ENCODE results near the gene RGS13.

The RGS13 gene

DNA sequence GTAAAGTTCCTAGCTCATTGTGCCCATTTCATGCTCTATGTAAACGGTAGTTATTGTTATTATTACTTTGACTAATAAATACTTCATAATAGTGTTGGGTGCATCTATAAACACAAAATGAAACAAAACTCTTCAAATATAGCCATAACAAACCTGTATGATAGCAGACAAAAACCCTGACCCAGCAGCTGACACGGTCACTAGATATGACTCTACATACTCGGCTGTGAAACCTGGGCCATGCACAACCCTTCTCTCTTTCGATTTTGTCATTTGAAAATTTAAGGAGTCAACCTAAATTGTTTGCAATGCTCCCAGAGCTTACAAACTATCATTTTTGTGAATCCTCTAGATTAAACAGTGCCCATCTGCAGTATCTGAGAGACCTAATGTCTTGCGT is 8.0 kb upstream of the RGS13 start:
- DNase-seq, result no peak

DNA sequence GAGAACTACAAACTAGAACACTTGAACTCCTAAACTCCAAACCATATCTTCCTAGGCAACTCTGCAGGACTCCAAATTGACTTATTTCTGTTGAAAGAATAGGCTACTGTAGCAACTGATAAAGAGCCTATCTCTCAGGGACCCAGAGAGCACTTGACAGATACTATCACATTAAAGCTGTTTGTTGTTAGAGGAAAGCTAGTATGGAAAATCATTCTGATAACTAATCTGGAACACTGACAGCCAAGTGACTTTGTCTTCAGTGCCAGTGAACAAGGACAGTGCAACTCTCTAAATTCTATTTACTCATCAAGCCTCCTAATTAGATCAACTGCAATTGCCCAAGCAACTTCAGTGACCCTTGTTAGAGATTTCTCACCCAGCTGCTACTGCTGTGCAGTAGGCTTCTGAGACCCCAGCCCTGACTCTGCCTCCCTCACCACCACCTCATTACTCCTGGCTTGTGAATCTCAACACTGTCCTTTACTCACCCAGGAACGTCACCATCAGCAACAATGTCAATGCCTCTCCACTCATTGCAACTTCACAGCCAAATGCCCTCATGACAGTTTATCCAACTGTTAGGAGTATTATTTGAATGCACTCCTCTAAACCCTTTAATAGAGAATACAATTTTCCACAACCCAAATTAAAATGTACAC is 7.4 kb upstream of the RGS13 start:
- no peak for DNase-seq

DNA sequence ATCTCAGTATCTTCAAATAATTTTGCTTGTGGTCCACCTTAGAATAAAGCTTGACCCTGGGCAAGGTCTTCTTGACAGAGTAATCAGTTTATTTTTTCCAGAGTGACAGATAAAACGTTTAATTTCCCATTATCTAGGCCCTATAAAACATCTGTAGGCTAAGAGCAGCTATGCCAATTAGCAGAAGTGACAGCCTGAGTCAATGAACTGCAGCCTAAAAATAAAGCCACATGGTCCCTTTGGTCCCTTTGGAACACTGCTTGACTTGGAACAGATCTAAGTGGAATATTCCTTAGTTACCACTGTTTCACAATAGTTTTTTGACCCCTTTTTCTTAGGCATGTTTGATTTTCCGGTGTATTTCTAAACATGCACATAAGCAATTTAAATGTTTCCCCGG is 6.3 kb upstream of the RGS13 start:
- no peak for DNase-seq

DNA sequence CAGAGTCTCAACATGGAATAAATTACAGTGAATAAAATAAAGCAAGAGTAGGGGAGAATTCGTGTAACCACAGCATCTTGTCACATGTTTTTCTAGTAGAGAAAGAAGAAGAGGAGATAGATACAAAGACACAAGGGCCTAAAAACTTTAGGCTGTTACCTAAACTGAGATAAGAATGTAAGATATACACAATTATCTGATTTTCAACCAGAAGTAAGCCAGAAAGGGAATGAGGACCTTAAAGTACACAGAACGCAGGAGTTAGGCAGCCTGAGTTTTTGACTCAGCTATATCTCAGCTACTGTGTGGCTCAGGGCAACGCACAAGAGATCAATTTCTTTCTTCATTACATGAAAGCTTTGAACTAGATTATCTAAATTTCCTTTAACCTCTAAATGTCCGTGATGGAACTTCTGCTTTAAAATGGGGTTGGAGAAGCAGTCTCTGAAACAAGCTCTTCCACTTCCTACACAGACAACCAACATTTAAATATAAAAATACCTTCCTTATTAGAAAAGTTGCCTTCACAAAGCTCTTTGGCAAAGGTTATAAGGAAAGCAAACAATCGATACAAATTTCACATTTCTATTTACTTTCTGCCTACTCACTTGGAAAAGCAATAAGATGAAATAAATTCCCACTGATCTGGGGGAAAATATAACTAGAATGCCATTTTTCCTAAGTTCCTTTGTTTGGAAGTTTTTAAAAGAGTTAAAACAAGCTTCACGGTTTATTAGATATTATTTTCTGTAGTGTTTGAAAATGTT is 5.2 kb upstream of the RGS13 start:
- DNase-seq, result no peak

DNA sequence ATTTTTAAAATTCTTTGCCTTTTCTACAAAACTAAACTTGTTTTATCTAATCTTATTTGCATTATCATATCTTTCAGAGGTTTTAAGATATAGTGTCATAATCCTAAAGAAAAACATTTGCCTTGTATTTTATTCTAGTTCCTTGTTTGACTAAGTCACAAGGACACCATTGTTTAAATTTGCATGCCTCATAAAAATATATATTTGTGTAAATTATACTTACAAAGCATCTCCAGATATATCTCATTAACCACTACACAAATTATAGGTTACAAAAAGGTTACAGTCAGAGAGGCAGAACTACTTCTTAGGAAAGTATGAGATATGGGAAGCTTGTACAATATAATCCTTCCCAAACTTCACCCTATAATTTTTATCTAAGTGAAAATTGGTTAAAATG is 4.2 kb upstream of the RGS13 start:
- DNase-seq, result no peak

DNA sequence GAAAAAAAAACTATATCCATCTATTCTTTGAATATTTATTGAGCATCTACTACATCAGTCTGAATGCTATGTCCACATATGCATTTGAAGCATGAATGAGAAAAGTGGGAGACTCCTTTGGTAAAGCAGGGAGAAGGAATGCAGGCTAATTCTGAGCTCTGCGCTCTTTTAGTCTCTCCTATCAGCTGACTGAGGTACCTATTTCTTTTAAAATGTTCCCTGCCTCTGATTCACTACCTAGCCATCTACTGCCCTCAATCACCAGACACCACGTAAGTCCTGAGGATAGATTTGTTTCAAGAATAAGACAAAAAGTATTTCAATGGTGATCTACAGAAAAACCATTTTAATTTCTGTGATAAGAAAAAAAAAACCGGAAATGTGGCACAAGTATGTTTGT is 3.8 kb upstream of the RGS13 start:
- DNase-seq, result no peak

DNA sequence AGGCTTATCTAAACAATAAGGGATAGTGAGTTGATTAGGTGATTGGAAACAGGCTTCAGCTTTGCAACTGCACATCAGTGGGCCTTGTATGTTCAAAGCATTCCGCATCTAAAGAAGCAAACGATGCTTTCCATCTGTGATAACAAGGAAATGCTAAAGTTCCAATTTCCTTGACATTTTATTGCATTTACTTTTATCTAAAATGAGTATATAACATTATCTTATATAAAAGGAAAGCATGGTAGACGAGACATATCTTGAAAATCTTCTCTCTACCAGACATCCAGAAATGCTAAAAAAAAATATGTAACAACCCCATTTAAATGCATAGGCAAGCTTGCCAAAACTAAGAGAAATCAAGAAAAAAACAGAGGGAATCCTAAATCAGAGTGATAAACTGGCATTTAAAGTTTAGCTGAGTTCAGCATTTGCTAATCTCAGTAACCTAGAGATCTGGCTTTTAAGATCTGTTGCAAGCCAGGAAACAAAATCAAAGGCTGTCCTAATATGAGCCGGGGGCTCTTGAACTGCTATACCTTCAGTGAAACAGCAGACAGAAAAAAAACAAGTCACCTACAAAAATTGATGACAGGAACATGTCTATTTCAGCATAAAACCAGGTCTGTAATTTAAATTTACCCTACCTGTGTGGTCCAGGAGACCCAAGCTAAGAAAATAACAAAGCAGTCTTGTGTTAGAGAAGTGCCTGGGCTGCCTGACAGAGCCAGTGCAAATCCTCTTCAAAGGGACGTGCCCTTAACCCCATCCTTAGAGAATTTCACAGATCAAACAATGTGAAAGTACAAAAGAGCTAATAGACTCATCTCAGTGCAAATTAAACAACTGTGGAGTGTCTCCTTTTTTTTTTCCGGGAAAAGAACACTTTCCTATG is 3.1 kb upstream of the RGS13 start:
- no peak for DNase-seq

DNA sequence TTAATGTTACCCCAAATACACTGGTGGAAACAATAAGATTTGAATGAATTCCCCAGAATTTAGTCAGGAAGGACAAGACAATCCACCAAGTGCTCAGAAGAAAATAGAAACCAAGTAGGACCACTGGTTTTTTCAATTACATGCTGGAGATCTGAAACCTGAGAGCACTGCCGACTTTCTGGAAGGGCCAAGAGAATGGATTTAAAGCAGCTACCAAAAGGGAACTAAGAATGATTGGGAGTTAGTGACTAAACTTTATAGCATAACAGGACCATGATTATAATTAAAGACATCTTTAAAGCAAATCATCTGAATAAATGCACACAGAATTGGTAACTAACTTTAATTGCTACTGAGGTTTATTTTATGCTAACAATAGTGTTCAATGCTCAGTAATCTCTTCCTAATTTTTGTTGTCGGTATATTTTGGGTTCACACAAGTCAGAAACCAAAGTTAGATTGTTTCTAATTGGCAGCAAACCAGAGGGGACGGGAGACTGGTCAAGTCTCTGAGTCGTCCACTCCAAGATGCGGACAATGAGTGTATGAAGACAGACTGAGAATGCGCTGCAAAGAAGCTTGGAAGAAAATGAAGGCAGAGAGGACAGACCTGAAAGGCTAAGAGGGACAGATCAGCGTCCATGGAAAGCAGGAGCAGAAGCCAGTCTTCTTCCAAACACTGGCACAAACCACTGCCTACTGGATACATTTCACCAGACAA is 2.3 kb upstream of the RGS13 start:
- DNase-seq, result no peak

DNA sequence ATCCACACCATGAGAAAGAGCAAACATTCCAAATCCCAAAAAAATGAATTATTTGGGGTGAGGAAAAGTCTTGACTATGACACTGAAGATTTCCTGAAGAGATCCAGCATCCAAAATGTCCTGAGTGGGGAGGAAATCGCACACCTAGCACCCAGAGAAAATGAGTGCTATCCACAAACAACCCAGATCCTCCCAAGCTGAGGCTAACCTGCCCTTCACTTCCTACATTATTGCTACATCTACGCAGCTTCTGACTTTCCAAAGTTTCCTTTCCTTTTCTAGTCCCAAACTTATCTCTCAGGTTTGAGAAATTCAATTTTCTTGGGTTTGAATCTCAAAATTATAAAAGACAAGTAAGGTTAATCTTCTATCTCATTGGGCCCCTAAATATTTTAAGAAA is 906 bp upstream of the RGS13 start:
- no peak for DNase-seq

DNA sequence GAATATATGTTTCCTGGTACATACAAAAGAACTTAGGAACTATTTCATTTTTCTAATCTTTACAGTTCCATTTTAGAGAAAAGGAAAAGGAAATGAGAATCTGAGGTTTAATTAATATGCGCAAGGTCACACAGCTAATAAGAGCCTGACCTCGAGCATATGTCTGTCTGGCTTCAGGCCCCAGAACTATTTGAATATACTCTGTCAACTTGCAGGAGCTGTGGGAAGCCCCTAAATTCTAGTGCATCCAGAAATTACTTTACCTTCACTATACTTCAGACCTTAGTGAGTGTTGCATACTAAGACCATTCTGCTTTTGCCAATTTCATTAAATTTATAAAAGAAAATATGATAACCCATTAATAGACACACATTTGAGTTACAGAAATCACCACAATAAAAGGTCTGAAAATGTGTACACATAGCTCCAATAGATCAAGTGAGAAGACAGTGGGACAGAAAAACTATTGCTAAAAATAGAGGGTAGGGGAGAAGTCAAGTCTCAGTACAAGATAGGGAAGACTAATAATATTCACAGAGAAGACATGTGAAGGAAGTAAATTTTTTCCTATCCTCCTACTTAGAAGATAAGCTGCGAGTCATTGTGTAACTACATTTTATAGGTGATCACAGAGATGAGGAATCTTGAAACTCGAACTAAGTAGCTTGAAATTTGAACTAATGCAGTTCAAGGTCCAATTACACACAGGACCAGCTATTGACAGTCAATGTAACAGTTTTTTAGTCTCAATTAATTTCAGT is 3.8 kb downstream of the RGS13 start:
- no peak for DNase-seq

DNA sequence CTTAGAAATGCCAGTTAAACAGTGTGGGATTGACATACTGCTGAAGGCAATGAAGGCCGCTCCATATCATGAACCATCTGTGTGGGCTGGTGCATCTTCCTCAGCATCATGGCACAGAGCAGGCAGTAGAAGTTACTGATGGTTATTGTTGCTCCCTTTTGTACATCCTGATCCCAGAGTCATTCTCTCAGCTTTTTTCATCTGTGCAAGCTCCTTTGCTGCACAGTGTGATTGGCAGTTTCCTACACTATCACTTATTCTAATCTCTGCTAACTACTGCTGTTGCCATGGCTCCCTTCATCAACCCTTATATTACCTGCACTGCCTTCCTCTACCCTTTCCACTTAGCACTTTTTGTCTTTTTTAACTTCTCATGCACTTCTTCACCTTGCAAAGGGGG is 16.2 kb downstream of the RGS13 start:
- no peak for DNase-seq

DNA sequence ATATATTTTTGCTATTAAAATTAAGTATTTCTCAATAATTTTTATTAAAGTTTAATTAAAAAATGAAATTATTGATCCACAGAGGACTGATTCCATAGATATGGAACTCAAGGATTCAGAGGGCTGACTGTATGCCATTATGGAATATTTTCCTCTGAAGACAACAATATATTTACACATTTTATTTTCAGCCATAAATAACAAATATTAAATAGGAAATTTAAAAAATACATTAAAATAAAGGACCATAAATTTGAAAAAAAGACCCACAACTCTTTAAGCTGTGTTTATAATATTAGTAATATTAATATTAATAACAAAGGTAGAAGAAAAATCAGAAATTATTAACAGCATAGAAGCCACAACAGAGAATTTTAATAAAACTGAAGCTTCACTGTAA is 18.2 kb downstream of the RGS13 start:
- no peak for DNase-seq

DNA sequence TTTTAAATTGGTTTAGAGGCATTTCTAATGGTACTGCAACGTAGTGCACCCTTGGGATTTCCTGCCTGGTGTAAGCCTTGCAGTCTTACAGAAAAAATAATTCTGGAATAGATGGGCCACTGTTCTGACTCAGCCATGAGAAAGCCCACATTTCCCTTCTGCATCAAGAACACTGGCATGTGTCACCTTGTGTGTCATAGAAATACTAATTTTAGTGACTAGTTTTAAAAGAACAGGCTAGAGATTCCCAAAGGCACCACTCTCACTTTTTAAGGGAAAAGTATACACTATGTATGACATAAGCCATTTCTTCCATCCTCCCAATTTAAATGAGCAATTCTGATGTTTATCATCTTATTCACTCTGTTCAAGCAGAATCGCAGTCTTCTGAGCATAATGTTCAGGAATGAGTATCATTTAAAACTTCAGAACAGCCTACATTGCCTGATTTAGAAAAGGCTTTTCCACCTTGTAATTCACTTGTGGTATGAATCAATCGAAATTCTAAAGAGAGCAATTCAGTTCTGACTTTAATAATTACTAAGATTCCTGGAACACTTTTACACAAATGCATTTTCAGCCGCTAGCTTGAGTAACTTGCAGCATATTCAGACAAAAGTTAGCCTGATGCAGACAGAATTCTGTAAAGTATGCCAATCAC is 18.8 kb downstream of the RGS13 start:
- DNase-seq, result no peak

DNA sequence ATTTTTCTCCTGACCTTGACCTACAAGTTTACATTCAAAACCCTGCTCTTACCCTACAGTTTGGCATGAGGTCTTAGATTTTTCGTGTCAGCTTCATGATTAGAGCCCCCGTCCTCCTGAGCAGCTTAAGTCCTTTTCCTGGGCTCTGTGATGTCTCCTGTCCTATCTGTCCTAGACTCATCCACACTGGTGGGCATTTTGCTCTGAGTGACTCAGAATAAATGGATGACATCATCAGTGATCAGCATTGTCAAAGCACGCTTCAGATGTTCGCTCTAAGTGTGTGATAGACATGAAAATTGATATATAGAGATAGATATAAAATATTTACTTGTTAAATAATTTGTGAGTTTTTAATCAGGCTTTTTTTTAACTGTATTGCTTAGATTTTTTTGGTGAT is 21.8 kb downstream of the RGS13 start:
- no peak for DNase-seq

DNA sequence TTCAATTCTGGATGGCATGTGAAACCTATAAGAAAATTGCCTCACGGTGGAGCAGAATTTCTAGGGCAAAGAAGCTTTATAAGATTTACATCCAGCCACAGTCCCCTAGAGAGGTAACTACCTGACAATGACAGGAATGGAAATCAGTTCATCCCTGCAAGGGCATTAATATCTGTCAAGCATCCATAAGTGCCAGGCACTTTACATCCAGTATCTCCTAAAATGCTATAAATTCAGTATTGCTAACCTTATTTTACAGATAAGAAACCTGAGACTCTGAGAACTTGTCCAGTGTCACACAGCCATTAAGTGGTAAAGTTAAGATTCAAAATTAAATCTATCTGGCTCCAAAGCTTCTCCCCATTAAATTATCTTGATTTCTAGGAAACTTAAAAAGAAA is 22.3 kb downstream of the RGS13 start:
- DNase-seq, result no peak

DNA sequence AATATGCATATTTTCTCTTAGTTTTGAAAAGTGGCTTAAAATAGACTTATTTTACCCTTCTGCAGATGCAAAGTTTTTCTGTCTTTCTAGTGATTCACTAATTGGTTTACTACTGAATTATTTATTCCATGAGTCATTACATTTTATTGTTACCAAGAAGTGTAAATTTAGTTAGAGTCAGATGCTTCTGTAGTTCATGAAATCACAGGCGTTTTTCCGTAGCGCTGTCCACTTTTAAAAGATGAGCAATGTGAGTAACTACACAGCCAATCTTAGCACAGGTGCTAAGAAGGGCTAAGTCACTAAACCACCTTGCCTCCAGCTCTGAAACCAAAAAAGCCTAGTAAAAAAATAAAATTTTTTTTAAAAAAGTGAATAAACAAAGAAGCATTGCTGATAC is 24.7 kb downstream of the RGS13 start:
- no peak for DNase-seq

DNA sequence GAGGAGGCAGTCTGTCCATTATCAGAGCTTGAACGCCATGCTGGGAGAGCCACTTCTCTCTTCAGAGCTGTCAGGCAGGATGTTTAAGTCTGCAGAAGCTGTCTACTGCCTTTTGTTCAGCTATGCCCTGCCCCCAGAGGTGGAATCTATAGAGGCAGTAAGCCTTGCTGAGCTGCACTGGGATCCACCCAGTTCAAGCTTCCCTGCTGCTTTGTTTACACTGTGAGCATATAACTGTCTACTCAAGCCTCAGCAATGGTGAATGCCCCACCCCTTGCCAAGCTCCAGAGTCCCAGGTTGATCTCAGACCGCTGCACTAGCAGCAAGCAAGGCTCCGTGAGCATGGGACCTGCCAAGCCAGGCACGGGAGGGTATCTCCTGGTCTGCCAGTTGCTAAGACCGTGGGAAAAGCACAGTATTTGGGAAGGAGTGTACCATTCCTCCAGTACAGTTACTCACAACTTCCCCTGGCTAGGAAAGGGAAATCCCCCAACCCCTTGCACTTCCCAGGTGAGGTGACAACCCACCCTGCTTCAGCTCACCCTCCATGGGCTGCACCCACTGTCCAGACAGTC is 32.5 kb downstream of the RGS13 start:
- no peak for DNase-seq

DNA sequence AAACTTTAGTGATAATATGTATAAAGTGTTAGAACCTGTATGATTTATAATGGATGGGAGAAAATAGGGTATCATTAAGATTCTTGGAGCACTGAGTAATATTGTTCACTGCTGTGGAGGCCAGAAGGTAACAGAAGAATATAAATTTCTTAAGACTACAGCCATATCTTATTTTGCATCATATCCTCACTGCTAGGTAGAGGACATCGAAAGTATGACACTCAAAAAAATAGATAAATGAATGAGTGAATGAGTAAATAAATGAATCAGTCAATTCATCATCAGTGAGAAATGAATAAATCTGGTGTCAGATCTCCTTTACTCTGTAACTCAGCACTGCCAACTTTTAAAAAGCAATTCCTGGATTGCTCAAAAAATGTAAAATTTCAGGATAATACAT is 33.2 kb downstream of the RGS13 start:
- no peak for DNase-seq

DNA sequence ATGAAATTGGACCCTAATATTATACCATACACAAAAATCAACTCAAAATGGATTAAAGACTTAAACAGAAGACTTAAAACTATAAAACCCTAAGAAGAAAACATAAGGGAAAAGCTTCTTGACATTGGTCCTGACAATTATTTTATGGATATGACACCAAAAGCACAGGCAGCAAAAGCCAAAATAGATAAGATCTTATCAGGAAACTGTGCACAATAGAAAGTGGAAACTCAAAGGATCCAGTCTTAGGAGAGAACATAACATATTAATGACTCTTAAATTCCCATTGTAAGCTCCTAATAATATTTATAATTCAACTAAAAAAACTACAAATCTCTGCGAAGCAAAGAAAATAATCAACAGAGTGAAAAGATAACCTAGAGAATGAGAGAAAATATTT is 39.8 kb downstream of the RGS13 start:
- DNase-seq, result no peak

DNA sequence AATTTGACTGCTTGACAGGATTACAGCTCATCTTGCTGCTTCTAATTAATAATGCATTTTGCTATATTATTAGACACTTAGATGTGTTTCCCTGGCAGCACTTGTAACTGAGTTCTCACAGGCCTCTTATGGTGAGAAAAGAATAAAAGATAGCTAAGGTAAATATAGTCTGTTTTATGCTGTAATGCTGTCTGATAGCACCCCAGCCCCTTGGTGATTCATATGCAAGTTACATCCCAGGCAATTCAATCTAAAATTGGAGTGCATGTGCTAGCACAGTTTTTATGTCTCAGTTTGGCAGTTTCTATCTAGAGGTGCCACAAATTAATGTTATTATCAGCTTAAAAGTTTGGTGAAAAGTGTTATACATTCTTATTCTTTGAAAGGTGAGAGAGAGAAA is 42.2 kb downstream of the RGS13 start:
- no peak for DNase-seq

DNA sequence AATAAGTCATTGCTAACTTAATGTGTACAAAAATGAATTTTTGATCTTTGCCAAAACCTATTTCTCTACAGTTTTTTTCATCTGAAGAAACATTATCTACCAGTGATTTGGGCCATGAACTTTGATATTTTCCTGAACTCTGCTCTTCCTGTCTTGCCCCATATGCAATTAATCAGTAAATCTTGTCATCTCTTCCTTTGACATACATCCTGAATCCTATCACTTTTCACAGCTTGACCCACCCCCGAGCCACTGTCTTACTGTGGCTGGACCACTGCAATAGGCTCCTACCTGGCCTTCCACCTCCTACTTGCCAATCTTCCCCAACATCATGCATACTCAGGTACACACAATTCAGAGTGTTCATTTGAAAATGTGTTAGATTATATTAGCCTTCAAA is 46.4 kb downstream of the RGS13 start:
- no peak for DNase-seq

All from GOT3 (cell line).